Endothelial cell of umbilical vein (primary cell): Measurements from ENCODE around the gene LRRC56.

ENCODE experiments used
- CTCF ChIP-seq, 2 donors: IDR thresholded peaks; 1 replicate in 1 of 2; 2 replicates in 1 of 2; pipeline ENCODE4 v1.5.1; 2011; ENCODE audit warnings: low read length in 2 of 2, mild to moderate bottlenecking in 2 of 2, moderate library complexity in 2 of 2, control low read depth in 1 of 2, inconsistent platforms in 1 of 2, low read depth in 1 of 2; ENCODE audit not compliant: insufficient read depth in 1 of 2; ENCODE audit errors: extremely low read depth in 1 of 2
- EZH2 ChIP-seq: IDR thresholded peaks from 2 replicates; pipeline ENCODE4 v1.6.1; 2012; ENCODE audit warnings: borderline replicate concordance, low read depth, mild to moderate bottlenecking, moderate library complexity, low read length, inconsistent platforms; ENCODE audit not compliant: severe bottlenecking
- FOS ChIP-seq: IDR thresholded peaks from 2 replicates; pipeline ENCODE4 v1.6.1; 2011; ENCODE audit warnings: mild to moderate bottlenecking, low read length, moderate library complexity, borderline replicate concordance; ENCODE audit not compliant: insufficient read depth
- GATA2 ChIP-seq: IDR thresholded peaks from 2 replicates; pipeline ENCODE4 v1.7.0; 2011; ENCODE audit warnings: low read depth, mild to moderate bottlenecking, moderate library complexity, mixed read lengths, low read length; ENCODE audit not compliant: insufficient read length, insufficient read depth
- MAX ChIP-seq: IDR thresholded peaks from 2 replicates; pipeline ENCODE4 v1.6.1; 2011; ENCODE audit not compliant: insufficient read depth, insufficient read length
- MYC ChIP-seq: IDR thresholded peaks from one replicate; pipeline ENCODE4 v1.6.1; 2011; ENCODE audit warnings: mild to moderate bottlenecking, low read depth, low read length
- POLR2A ChIP-seq: IDR thresholded peaks from 2 replicates; pipeline ENCODE4 v1.6.1; 2012; ENCODE audit warnings: low read depth, mild to moderate bottlenecking, control low read depth, low read length
- POLR2AphosphoS5 ChIP-seq: IDR thresholded peaks from 2 replicates; pipeline ENCODE4 v1.6.1; 2012; ENCODE audit warnings: low read depth, mild to moderate bottlenecking, control low read depth, low read length, moderate library complexity; ENCODE audit not compliant: insufficient read depth

DNA sequence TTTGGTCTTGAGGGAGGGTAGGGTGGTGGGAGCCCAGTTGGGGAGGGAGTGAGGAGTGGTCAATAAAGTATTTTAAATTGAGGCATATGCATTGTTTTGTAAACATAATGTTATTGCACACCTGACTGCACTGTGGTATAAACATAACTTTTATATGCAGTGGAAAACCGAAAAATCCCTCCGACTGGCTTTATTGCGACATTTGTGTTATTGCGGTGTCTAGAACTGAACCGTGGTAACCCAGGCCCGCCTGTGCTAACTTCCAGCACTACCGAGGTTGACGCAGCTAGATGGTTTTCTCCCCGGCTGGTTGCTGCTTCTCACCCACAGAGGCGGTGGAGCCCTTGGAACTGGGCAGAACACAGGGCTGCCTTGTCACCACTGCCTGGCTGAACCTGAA lies 22.7 kb upstream of the LRRC56 start:
- TF ChIP-seq CTCF (IDR thresholded peaks at IDR 0.05; ENCODE audit: extremely low read depth in 1 of 2, insufficient read depth in 1 of 2, low read depth in 1 of 2, low read length in 2 of 2) (no peak), POLR2AphosphoS5 (no peak), POLR2A (no peak), EZH2 (no peak), MAX (no peak), FOS (no peak), MYC (no peak), GATA2 (no peak)
